ENCODE data around the gene NFIX.

The NFIX gene

GRCh38 chr19:12987781-12988180 is 7.5 kb upstream of the NFIX start:
- DNase-seq (ENCODE audit: low spot score), result no peak

DNA sequence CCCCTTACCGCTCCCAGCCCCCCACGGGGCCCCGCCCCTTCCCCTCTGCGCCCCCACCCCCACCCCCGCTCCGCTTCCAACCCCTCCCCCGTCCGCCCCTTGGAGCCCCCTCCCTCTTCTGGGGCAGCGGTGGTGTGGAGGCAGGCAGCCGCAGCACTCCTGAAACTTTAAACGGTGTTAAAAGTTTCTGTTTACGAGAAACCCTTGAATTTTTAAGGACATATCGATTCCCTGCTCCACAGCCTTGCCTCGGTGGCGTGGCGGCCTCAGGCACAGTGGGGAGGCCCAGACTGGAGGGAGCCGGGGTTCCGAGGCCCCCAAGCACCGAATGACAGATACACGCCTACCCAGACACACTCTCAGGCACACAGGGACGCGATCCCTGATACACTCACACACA is 4.8 kb upstream of the NFIX start:
- DNase-seq (ENCODE audit: low spot score), result no peak

GRCh38 chr19:12990853-12991252 is 4.4 kb upstream of the NFIX start:
- no peak for DNase-seq (ENCODE audit: low spot score)

GRCh38 chr19:12991296-12991695 is 4.0 kb upstream of the NFIX start:
- DNase-seq (ENCODE audit: low spot score), result no peak

DNA sequence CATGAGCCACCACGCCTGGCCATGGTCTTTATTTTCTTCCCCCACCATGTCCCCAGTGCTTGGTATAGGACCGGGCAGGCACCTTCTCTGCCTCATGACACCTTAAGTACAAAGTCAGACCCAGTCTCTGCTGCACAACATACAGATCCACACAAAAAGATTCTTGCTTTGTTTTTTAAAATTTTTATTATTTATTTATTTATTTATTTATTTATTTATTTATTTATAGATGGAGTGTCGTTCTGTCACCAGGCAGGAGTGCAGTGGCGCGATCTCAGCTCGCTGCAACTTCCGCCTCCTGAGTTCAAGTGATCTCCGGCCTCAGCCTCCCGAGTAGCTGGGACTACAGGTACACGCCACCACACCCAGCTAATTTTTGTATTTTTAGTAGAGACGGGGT is 2.5 kb upstream of the NFIX start:
- no peak for DNase-seq (ENCODE audit: low spot score)

- DNase-seq (ENCODE audit: low spot score), result no peak
These were observed 1.7 kb upstream of the NFIX start for GRCh38 chr19:12993562-12993961.

DNA sequence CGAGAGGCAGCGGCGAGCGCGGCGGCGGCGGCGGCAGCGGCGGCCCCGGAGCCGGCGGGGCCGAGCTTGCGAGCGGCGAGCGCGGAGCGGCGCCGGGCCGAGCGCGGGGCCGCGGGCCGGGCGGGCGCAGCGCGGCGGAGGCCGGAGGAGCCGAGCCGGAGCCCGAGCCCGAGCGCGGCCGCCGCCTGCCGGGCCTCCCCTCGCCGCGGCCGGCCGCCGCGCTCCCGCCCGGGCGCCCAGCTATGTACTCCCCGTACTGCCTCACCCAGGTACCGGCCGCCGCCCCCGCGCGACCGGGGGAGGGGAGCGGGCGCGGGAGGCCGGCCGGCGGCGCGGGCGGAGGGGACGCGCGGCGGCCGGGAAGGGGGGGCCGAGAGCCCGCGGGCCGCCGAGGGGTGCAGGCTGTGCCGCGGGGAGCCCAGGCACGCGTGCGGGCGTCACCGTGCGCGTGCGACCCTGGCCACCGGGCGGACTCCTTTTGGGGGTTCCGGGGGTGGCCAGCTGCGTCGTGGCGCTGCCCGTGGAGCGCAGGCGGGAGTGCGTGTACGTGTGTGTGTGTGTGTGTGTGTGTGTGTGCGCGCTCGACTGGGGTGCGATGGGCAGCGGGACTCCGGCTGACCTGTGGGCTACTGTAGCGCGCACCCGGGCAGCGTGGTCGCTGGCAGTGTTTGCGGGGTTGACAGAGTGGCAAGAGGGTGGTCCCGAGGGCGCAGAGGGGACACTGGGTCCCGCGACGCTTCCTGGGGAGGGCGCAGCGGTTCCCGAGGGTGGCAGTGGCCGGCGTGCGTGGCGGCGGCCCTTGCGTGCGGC is 526 bp downstream of the NFIX start:
- peak; percentile 70 for DNase-seq (ENCODE audit: low spot score)

GRCh38 chr19:12996406-12997094 is 1.3 kb downstream of the NFIX start:
- DNase-seq (ENCODE audit: low spot score), result peak; percentile 74

DNA sequence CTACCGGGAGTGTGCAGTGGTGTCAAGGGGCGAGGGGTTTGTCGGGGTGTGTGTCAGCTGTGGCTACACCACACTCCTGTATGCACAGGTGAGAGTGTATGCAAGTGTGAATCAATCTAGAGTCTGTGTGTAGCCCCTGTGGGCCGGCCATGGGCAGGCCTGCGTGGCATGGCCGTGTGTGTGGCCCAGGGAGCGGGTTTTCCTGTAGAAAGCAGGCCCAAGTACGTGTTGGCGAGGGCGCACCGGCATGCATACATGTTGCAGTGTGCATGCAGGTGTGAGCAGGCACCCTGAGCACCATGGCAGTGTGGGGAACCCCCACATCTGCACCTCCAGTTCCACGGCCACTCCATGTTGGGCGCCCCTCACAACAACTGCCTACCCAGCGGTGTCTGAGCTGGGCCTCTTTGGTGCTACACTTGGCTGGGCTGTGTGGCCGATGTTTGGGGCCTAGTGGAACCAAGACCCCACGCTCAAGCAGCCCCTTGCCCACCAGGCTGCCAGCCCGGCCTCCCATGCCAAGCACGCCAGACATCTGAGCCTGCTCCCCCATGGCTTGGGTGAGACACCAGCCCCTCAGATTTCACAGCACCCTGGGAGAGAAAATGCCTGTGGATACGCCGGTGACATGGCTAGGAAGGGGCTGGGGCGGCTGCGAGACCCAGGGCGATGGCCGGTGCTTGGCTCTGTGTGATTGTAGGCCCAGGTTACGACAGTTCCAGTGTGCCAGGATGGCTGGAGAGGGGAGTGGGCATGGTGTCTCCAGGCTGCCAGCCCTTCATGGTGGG is 2.1 kb downstream of the NFIX start:
- DNase-seq (ENCODE audit: low spot score), result no peak

- DNase-seq (ENCODE audit: low spot score), result no peak
These were observed 3.0 kb downstream of the NFIX start for GRCh38 chr19:12997967-12998940.

GRCh38 chr19:13001166-13001501 is 5.9 kb downstream of the NFIX start:
- no peak for DNase-seq (ENCODE audit: low spot score)

DNA sequence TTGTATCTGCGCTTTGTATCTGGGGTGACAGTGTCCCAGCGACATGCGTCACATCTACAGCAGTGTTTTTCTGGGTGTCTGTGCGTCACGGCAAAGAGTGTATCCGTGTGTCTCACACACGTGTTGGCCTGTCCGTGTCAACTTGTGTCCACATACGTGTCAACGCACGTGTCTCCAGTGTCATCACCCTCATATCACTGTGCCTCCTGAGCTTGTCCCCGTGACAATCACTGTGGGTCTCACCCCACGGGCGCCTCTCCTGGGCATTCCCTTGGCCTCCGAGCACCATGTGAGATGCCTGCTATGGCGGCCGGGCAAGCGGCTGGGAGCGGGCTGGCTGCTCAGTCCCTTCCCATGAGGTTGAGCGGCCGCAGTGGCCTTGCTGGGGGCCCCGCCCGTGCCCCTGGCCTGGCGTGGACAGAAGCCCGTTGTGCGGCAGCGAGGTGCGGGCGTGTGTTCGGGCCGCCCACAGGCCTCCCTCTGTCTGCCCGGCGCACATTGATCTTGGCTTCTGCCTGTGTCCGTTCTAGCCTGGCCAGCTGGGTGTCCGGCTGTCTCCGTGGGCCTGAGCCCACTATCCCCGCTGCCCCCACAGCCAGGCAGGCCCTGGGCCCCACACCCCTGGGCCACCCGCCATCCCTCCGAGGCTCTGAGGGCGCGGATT is 6.4 kb downstream of the NFIX start:
- no peak for DNase-seq (ENCODE audit: low spot score)

GRCh38 chr19:13002166-13002898 is 7.1 kb downstream of the NFIX start:
- no peak for DNase-seq (ENCODE audit: low spot score)

GRCh38 chr19:13003081-13003480 is 7.8 kb downstream of the NFIX start:
- DNase-seq (ENCODE audit: low spot score), result no peak

- no peak for DNase-seq (ENCODE audit: low spot score)
These were observed 9.0 kb downstream of the NFIX start for GRCh38 chr19:13004273-13004672.

DNA sequence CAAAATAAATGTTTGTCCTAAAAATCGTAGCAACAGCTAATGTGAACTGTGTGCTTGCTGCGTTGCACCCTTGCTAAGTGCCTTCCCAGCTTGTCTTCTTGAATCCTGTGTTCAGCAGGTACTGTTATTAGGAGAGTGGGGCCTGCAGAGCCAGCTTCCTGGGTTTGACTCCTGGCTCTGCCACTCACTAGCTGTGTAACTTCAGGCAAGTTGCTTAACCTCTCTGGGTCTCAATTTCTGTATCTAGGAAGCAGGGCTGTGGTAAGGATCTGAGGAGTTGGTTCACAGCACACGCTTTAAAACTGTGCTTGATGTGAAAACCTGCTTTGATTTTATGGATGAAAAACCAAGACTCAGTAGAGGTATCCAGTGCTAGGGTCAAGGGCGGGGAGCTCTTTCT is 10.0 kb downstream of the NFIX start:
- DNase-seq (ENCODE audit: low spot score), result no peak

DNA sequence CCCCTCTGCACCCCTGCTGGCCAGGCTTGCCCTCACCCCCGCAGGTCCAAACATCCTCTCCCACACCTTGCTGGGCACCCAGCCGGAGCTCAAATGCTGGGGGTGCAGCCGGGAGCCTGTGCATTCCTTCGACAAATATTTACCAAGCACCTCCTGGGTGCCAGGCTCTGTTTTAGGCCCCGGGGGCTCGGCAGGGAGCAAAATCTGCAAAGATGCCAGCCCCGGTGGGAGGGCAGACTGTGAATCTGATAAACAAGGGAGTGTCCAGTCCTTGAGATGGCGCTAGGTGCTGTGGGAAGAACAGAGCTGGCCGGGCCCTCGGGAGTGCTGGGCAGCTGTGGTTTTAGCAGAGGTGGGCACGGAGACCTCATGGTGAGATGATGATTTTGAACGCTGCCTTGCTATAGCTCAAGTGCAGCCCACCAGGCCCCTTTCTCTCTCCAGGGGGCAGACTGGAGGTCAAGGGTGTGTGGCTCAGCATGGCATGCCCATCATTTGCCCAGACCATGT is 10.6 kb downstream of the NFIX start:
- DNase-seq (ENCODE audit: low spot score), result no peak

- no peak for DNase-seq (ENCODE audit: low spot score)
These were observed 11.4 kb downstream of the NFIX start for GRCh38 chr19:13006431-13007281.

GRCh38 chr19:13007292-13008045 is 12.2 kb downstream of the NFIX start:
- DNase-seq (ENCODE audit: low spot score), result no peak
